NCI-H128 (cell line): ENCODE measurements around the gene LCA5.
"Not testable (repeated sequence)": the region's sequence is repeated elsewhere in the genome, so short reads cannot be mapped to it uniquely, and the experiment has no call there.

ENCODE experiments used
- DNase-seq: peaks from one replicate; lab custom pipeline; 2025; ENCODE audit not compliant: unreplicated experiment; lab: John Stamatoyannopoulos, UW

Gene LCA5

GRCh38 chr6:79536954-79537747, at the start of gene LCA5:
TSS of gene LCA5 (minus strand) at chr6:79537430. CDS start at chr6:79518894, 18,536 bp downstream.
- DNase-seq = peak; percentile 92

DNA sequence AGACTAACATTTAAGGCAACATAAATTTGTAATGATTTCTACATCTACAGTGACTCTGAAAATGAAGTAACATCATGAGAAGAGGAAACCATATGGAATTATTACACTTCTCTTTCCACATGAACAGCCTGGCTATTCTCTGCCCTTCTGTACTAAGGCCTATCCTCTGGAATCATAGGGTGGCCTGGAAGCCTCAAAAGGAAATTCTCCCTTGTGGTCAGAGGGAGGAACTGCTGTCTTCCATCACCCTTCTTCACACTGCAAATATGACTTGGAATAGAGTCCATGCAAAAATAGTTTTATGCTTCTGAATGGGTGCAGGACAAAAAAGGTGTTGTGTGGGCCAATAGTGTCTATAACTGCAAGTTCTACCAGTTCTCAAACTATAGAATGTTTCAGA, 49.3 kb upstream of the LCA5 start:
- no peak for DNase-seq

GRCh38 chr6:79584332-79584731, 47.1 kb upstream of the LCA5 start:
- no peak for DNase-seq

GRCh38 chr6:79577926-79578325, 40.7 kb upstream of the LCA5 start:
- not testable (repeated sequence) for DNase-seq

DNA sequence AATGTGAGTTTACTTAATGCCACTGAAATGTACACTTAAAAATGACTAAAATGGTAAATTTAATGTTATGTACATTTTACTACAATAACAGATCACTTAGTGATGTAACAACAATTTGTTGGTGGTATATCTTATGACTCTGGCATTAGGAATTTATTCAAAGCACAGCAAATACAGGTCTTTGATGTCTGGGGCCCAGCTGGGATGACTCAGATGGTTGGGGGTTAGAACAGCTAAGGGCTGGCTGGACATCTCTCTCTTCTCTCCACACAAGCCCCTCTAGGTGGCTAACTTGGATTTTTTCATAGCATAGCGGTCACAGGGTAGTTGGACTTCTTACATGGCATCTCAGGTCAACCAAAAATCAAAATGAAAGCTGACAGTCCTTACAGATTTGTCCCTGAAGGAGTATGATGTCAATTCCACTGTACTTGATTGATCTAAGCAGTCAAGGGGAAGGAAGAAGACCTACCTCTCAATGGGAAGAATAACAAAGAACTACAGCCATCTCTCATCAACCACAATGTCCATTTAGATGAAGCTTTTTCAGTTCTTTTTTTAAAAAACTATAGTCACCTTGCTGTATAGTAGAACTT, 37.5 kb upstream of the LCA5 start:
- no peak for DNase-seq

GRCh38 chr6:79574174-79574573, 36.9 kb upstream of the LCA5 start:
- no peak for DNase-seq

DNA sequence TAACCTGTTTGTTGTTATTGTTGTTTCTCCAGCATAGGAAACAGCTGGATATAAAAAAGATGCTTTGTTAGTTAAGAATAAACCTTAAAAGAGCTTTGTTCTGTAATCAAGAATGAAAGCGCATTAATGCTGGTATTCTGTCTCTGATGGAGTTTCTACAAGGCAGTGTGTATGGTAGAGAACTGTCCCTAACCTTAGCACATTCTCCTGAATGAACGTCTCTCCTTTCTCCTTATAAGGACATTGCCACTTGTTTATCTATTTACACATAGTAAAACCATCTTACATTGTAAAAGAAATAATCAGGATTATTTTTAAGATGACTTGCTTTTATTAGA, 33.8 kb upstream of the LCA5 start:
- no peak for DNase-seq

DNA sequence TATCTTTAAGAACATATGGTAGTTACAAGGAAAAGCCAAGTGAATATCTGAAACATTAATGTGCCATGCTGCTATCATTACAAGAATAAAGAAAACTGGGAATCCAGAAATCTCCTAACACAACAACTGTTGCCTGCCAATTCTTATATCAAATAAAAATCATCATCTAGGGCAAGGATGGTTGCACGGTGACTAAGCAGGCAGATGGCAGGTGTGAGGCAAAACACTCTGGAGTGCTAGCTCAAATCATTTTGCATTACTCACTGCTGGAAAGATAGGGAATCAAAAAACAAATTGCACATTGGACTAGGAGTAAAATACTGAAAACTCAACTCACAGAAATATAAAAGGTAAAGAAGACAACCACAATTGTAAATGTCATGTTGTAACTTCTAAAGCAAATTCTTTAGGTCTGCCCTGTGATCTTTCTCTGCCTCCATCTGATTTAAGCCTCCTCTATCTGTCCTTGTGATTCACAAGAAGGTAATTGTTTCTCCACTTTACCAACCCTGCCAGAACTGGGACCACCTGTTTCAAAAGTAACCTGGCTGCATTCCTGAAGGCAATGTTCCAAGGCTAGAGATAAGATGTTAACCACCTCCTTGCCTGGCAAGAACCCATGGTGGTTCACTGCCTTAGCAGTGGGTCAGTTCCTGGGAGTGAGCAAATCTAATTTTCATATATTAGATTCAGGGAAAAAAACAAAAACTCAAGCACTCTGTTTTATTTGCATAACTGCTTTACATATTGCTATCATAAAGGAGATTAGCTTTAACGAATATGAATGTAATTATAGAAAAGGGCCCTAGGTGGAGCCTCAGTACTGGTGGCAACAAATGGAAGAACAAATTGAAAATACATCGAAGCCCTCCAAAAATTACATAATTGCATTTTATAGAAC, 33.1 kb upstream of the LCA5 start:
- DNase-seq = peak; percentile 26

DNA sequence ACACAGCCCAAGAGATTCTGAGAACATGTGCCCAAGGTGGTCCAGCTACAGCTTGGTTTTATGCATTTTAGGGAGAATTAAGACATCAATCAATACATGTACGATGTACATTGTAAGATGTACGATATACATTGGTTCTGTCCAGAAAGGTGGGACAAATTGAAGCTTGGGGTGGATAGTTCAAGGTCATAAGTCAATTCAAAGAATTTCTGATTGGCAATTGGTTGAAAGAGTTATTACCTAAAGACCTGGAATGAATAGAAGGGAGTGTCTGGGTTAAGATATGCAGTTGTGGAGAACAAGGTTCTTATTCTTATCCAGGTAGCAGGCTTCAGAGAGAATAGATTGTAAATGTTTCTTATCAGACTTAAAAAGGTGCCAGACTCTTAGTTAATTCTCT, 31.8 kb upstream of the LCA5 start:
- no peak for DNase-seq

GRCh38 chr6:79564636-79565035, 27.4 kb upstream of the LCA5 start:
- no peak for DNase-seq

- DNase-seq = no peak
Observed at GRCh38 chr6:79559706-79560105, 22.5 kb upstream of the LCA5 start.

DNA sequence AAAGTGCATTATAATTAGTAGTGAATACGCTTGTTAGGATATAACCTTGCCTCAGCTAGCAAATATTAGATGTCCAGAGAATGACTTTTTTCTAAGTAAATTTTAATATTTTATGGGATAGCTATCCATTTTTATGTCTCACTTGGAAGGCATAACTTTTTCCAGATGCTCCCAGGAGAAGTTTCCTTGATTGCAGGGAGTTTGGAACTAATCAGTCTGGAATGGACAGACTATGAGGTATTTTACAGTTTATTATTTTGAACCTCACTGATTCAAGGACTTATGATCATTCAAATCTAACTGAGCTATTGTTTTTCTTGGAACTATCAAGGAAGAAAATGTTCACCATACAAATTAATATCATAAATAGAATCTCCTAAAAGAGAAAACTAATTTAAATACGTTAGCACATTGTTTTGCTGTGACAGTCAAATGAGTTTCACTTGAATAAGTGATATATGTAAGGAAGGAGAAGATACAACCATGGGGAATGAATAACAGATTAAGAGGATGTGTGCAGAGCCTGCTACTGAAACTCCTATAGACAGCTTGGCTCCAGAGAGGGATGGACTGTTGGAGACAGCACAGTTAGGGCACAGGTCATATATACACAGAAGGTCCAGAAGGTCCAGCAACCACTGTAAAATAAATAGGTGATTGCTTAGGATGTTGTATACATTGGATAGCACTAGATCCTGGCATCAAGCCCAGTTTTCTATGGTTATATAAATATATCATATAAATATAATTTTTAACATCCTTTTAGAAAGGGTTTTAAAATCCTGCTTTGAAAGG, 20.6 kb upstream of the LCA5 start:
- DNase-seq = no peak

- DNase-seq = no peak
Observed at GRCh38 chr6:79554305-79554704, 17.1 kb upstream of the LCA5 start.

- DNase-seq = no peak
Observed at GRCh38 chr6:79551401-79551800, 14.2 kb upstream of the LCA5 start.

- DNase-seq = no peak
Observed at GRCh38 chr6:79548304-79548703, 11.1 kb upstream of the LCA5 start.

DNA sequence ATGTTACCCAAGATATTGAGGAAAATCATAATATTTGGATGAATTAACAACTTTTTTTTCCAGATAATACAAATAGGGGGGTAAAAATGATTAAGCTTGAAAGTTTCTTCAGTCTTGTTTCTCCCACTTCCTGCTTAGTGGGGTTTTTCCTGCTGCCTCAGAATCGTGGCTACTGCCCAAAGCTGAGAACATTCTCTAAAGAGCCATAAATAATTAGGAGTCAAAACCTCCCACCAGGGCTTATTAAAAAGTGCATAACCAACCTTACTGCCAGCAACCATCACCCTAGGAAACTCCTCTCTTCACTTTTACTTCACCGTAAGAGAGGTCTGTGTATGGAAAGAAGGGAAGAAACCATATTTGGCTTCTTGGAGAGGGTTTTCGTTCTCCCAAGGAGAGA, 9.0 kb upstream of the LCA5 start:
- no peak for DNase-seq

DNA sequence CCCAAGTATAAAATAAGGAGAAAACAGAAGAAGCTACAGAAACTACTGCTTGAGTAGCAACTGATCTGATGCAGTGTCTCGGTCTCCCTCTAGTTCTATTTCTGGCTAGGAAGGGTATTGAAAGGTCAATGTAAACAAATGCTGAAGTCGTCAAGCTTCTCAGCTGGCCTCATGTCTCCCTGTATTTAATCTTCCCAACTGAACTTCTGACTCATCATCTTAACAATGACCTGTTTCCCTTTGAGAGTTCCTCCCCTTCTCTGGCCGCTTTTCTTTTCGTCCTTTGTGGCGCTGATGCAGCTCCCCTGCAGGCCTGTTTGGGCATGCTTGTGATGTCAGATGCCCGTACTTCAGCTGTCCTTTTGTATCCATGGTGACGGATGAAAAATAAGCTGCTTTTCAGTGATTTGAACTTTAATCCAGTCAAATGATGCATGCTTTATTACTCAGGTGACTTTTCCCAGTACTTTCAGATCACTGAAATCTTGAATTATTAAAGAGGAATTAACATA, 7.8 kb upstream of the LCA5 start:
- DNase-seq = peak; percentile 66

DNA sequence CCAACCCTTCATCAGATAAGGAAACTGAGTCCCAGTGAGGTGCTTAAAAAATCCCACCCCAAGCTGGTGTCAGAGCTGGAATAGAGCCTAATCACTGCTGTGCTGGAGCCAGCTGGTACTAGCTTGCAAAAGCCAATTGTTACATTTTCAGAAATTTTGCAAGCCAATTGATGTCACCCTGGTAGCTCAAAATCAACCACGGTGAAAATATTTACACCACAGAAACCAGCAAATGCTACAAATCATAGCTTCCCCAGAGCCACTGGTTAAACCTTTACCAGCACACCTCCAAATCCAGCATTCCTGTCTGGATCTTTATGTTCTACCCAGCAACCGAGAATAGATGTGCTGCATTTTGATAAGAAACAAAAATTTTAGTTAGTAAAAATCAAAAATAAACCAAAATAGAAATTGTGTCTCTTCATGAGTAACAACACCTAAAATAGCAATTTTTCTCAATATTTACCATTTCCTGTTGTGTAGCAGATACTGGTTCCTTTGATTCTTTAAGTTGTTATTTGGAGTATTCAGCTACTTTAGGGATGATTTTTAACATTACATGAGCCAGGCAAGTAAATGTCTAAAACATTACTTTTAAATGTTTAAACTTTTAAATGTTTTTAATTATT, 7.2 kb upstream of the LCA5 start:
- no peak for DNase-seq

GRCh38 chr6:79543886-79544285, 6.7 kb upstream of the LCA5 start:
- DNase-seq = no peak

- no peak for DNase-seq
Observed at GRCh38 chr6:79543411-79543810, 6.2 kb upstream of the LCA5 start.
